ENCODE measurements around the gene NOP9. TPM values are rescaled to one million over a fixed set of nuclear protein-coding genes. Genes with fewer than 3 reads are reported as not detected.

NOP9 gene
- 9.2 and 9.9 TPM in 2 replicates for total RNA-seq

GRCh38 chr14:24299255-24300191 lies at the start of gene NOP9, which contains the start of gene DHRS1:
TSS of gene NOP9 (plus strand) at chr14:24299850. CDS start at chr14:24299955, 105 bp downstream.
TSS of gene DHRS1 (minus strand) at chr14:24299780. CDS start at chr14:24299106, 674 bp downstream.

GRCh38 chr14:24262821-24263733 lies 36.6 kb upstream of the NOP9 start, which contains the start of gene TGM1:
TSS of gene TGM1 (minus strand) at chr14:24263177. CDS start at chr14:24262352, 825 bp downstream.

GRCh38 chr14:24271134-24271833 lies 28.4 kb upstream of the NOP9 start, which contains the start of gene RABGGTA:
TSS of gene RABGGTA (minus strand) at chr14:24271597. CDS start at chr14:24271115, 482 bp downstream.

GRCh38 chr14:24307575-24308341 lies 8.1 kb downstream of the NOP9 start, which contains the start of gene CIDEB:
TSS of gene CIDEB (minus strand) at chr14:24307977. CDS start at chr14:24307858, 119 bp downstream.

GRCh38 chr14:24309538-24310264 lies 10.1 kb downstream of the NOP9 start, which contains the start of gene LTB4R2:
TSS of gene LTB4R2 (plus strand) at chr14:24310140. CDS start at chr14:24310665, 525 bp downstream.

GRCh38 chr14:24310646-24311604 lies 11.3 kb downstream of the NOP9 start, which contains the start of gene LTB4R:
TSS of gene LTB4R (plus strand) at chr14:24311502. CDS start at chr14:24315652, 4,150 bp downstream.

GRCh38 chr14:24334431-24335291 lies 35.0 kb downstream of the NOP9 start, which contains the start of gene ADCY4:
TSS of gene ADCY4 (minus strand) at chr14:24335071. CDS start at chr14:24334652, 419 bp downstream.

GRCh38 chr14:24339284-24340151 lies 39.9 kb downstream of the NOP9 start, which contains the start of gene RIPK3:
TSS of gene RIPK3 (minus strand) at chr14:24339991. CDS start at chr14:24339826, 165 bp downstream.

Other genes starting within 250 kb of the NOP9 start
- gene CARMIL3, start 247.8 kb upstream of the NOP9 start, total RNA-seq = not detected in 2 replicates
- gene CPNE6, start 228.3 kb upstream of the NOP9 start, total RNA-seq = not detected in 2 replicates
- gene PCK2, start 205.5 kb upstream of the NOP9 start, total RNA-seq = 8.2 and 11.6 TPM in 2 replicates
- gene DCAF11, start 185.1 kb upstream of the NOP9 start, total RNA-seq = 41.8 and 49.5 TPM in 2 replicates
- 0.73 and 0.75 TPM in 2 replicates for gene NRL, start 184.9 kb upstream of the NOP9 start, total RNA-seq
- 0.20 TPM in 1 of 2 replicates, not detected in the other for gene FITM1, start 169.2 kb upstream of the NOP9 start, total RNA-seq
- 123 and 136 TPM in 2 replicates for gene PSME1, start 163.7 kb upstream of the NOP9 start, total RNA-seq
- 8.3 and 10.2 TPM in 2 replicates for gene EMC9, start 158.3 kb upstream of the NOP9 start, total RNA-seq
- 52.9 and 82.8 TPM in 2 replicates for gene PSME2, start 153.2 kb upstream of the NOP9 start, total RNA-seq
- 50.1 and 66.3 TPM in 2 replicates for gene RNF31, start 152.4 kb upstream of the NOP9 start, total RNA-seq
- 30.3 and 35.5 TPM in 2 replicates for gene IRF9, start 138.6 kb upstream of the NOP9 start, total RNA-seq
- 0.25 and 1.1 TPM in 2 replicates for gene REC8, start 127.8 kb upstream of the NOP9 start, total RNA-seq
- 33.4 and 39.3 TPM in 2 replicates for gene IPO4, start 111.0 kb upstream of the NOP9 start, total RNA-seq
- gene TM9SF1, start 104.4 kb upstream of the NOP9 start, total RNA-seq = 73.6 and 75.1 TPM in 2 replicates
- gene TSSK4, start 94.2 kb upstream of the NOP9 start, total RNA-seq = not detected in 2 replicates
- gene CHMP4A, start 86.4 kb upstream of the NOP9 start, total RNA-seq = 31.4 and 43.9 TPM in 2 replicates
- gene MDP1, start 83.8 kb upstream of the NOP9 start, total RNA-seq = 10.2 and 11.2 TPM in 2 replicates
- gene NEDD8, start 67.5 kb upstream of the NOP9 start, total RNA-seq = 96.5 and 125 TPM in 2 replicates
- 49.8 and 65.4 TPM in 2 replicates for gene GMPR2, start 66.9 kb upstream of the NOP9 start, total RNA-seq
- 22.0 and 32.4 TPM in 2 replicates for gene TINF2, start 57.2 kb upstream of the NOP9 start, total RNA-seq
- 0.06 and 0.73 TPM in 2 replicates for gene TGM1, start 36.7 kb upstream of the NOP9 start, total RNA-seq
- 13.7 and 17.5 TPM in 2 replicates for gene RABGGTA, start 28.3 kb upstream of the NOP9 start, total RNA-seq
- 10.7 and 26.9 TPM in 2 replicates for gene DHRS1, start 70 bp upstream of the NOP9 start, total RNA-seq
- 1.7 and 1.8 TPM in 2 replicates for gene CIDEB, start 8.1 kb downstream of the NOP9 start, total RNA-seq
- gene LTB4R2, start 10.3 kb downstream of the NOP9 start, total RNA-seq = 1.9 and 2.6 TPM in 2 replicates
- gene LTB4R, start 11.7 kb downstream of the NOP9 start, total RNA-seq = 0.59 and 1.1 TPM in 2 replicates
- gene ADCY4, start 35.2 kb downstream of the NOP9 start, total RNA-seq = 0.94 and 2.1 TPM in 2 replicates
- gene RIPK3, start 40.1 kb downstream of the NOP9 start, total RNA-seq = 1.1 and 2.2 TPM in 2 replicates
- gene NFATC4, start 68.3 kb downstream of the NOP9 start, total RNA-seq = 51.0 and 54.5 TPM in 2 replicates
- 7.6 and 9.5 TPM in 2 replicates for gene NYNRIN, start 99.2 kb downstream of the NOP9 start, total RNA-seq
- gene CBLN3, start 129.8 kb downstream of the NOP9 start, total RNA-seq = 6.6 and 15.3 TPM in 2 replicates
- gene KHNYN, start 130.1 kb downstream of the NOP9 start, total RNA-seq = 25.8 and 30.0 TPM in 2 replicates
- gene SDR39U1, start 142.9 kb downstream of the NOP9 start, total RNA-seq = 16.9 and 19.3 TPM in 2 replicates
- not detected in 2 replicates for gene CMA1, start 208.4 kb downstream of the NOP9 start, total RNA-seq